ENCODE results near the gene PCDHA13.
"Not testable (repeated sequence)": the region's sequence is repeated elsewhere in the genome, so short reads cannot be mapped to it uniquely, and the experiment has no call there.

Gene PCDHA13

GRCh38 chr5:140870221-140871201, 11.4 kb upstream of the PCDHA13 start:
- no peak for DNase-seq

GRCh38 chr5:140875085-140876065, 6.5 kb upstream of the PCDHA13 start, which contains the start of gene PCDHA12:
TSS of gene PCDHA12 (plus strand) at chr5:140875308. CDS start at chr5:140875473, 165 bp downstream.
- DNase-seq: peak; percentile 76

- not testable (repeated sequence) for DNase-seq
Measured at GRCh38 chr5:140876541-140877261, 5.2 kb upstream of the PCDHA13 start.

- DNase-seq: no peak
Measured at GRCh38 chr5:140877262-140877581, 4.7 kb upstream of the PCDHA13 start.

- peak; percentile 89 for DNase-seq
Measured at GRCh38 chr5:140882591-140882899, 621 bp downstream of the PCDHA13 start.

GRCh38 chr5:140883373-140883772, 1.4 kb downstream of the PCDHA13 start:
- no peak for DNase-seq

- DNase-seq: no peak
Measured at GRCh38 chr5:140883927-140884697, 2.2 kb downstream of the PCDHA13 start.

- no peak for DNase-seq
Measured at GRCh38 chr5:140916325-140916724, 34.4 kb downstream of the PCDHA13 start.

GRCh38 chr5:140923601-140924000, 41.7 kb downstream of the PCDHA13 start:
- DNase-seq: no peak

- peak; percentile 90 for DNase-seq
Measured at GRCh38 chr5:140925806-140926442, 44.0 kb downstream of the PCDHA13 start, which contains the start of gene PCDHAC1. TSS of gene PCDHAC1 (plus strand) at chr5:140926299. CDS start at chr5:140926893, 594 bp downstream.

GRCh38 chr5:140926443-140927227, 44.7 kb downstream of the PCDHA13 start:
- peak; percentile 96 for DNase-seq

GRCh38 chr5:140927228-140927573, 45.3 kb downstream of the PCDHA13 start:
- peak; percentile 67 for DNase-seq
